Motor neuron (in vitro differentiated cells): ENCODE results near the gene ALOX15. TPM values are rescaled to one million over a fixed set of nuclear protein-coding genes. Genes with fewer than 3 reads are reported as not detected.
"Not testable (repeated sequence)": the region's sequence is repeated elsewhere in the genome, so short reads cannot be mapped to it uniquely, and the experiment has no call there.

Source experiments
- ATAC-seq, 8 experiments: fragments of 200-7000 bp; cut with Tn5 transposase; replicated peaks in 6 of 8; 2 replicates each; pipeline ENCODE4 v1.8.0; 2021; ENCODE audit warnings: mild to moderate bottlenecking in 8 of 8, moderate library complexity in 8 of 8
- H3K27ac ChIP-seq, 2 donors: fragments of 250-450 bp; sonication (Bioruptor Pico); 2 replicates each; pipeline ENCODE4 v1.9.0; 2021; ENCODE audit warnings: antibody characterized with exemption in 2 of 2, mild to moderate bottlenecking in 2 of 2, moderate library complexity in 1 of 2
- H3K4me1 ChIP-seq, 2 donors: fragments of 250-450 bp; sonication (Bioruptor Pico); replicated peaks in 1 of 2; 2 replicates each; pipeline ENCODE4 v1.6.1; 2021; ENCODE audit warnings: antibody characterized with exemption in 2 of 2, mild to moderate bottlenecking in 2 of 2, moderate library complexity in 1 of 2
- H3K4me3 ChIP-seq, 5 donors: fragments of 250-450 bp; sonication (Bioruptor Pico); 2 replicates each; pipeline ENCODE4 v1.9.0; 2021; ENCODE audit warnings: antibody characterized with exemption in 5 of 5, mild to moderate bottlenecking in 5 of 5, moderate library complexity in 4 of 5
- WGBS, 10 experiments: fragments of 450-650 bp; shearing (Covaris generic); methylation state at CpG; one replicate each; pipeline ENCODE4 v1.0.0; 2022; 5-methylcytosine and 5-hydroxymethylcytosine counted together
- in situ Hi-C, 9 experiments: fragments of 400-800 bp; cut with MboI; loops; one replicate each; pipeline ENCODE4 v1.15.0; 2021; ENCODE audit warnings: low sequenced_read_pairs in 9 of 9, low pct_unique_long_range_greater_than_20kb in 2 of 9; ENCODE audit not compliant: unreplicated experiment in 9 of 9
- total RNA-seq, 8 experiments: library from RNA; unstranded; fragments of 300-600 nt; gene quantifications; 2 replicates each; pipeline versions ENCODE4 v1.2.3 to v1.2.4, GENCODE V29; 2022

The ALOX15 gene
- total RNA-seq, 8 experiments from 2014 or later = 0.07 to 3,411 (median 2.2) TPM; not detected in 1

DNA sequence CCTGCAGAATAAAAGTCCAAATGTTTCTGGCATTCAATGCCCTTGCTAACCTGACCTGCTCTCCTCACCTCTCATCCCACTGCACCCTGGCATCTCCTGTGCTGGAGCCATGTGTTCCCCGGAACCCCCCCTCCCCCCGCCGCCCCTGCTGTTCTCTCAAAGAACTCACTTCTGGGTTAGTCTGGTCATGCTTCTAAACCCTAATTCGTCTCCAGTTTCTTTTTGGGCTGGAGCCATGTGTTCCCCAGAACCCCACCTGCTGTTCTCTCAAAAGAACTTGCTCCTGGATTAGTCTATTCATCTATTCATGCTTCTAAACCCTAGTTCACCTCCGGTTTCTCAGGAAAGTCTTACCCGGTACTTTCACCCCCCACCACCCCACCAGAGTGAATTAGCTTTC is 808 bp upstream of the ALOX15 start:
- Histone ChIP-seq H3K4me3 (no peak overlapping the region), H3K4me1 (peaks cover 5 to 17% of the 10 kb centered on the region in 2 donors), H3K27ac (no peak overlapping the region)
- peak in 1 of 8 experiments; percentile 7 for ATAC-seq
- 15 to 47% (median 33%) methylated on average over 1 to 2 of the region's 6 CpGs; no CpG with 5 or more reads in 7 of the 10 experiments for WGBS, 10 experiments
- in situ Hi-C loops = no loop called here

DNA sequence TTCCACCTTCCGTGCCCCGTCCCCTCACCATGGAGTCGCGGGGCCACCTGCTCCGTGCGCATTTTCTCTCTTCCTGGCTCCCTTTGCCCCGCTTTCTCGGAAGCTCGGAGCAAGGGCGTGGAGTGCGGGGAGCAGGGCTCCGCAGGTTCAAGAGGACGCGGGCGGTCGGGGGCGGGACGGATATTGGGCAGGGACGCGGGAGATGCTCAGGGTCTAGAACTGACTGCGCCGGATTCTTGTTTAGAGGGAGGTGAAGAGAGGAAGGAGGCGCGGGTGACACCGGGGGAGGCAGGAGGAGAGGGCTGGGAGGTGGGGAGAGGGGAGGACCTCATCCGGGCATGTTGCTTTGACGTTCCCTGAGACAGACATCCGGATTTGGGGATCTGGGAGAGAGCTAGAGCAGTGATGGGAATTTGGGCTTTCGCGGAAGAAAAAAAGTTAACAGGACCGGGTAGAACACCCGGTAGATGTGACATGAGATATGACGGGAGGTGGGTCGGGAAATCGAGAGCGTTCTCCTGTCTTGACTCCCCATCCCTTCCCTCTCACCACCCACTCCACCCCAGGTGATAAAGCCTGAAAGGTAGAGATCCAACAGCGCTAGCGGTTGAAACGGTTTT is 799 bp downstream of the ALOX15 start:
- peak in 5 of 8 experiments; percentile 30 to 53 (median 34) for ATAC-seq
- in situ Hi-C loops, H3K27ac ChIP-seq, H3K4me3 ChIP-seq: not testable (repeated sequence)
- WGBS, 10 experiments = 0% methylated on average over 2 of the region's 39 CpGs; no CpG with 5 or more reads in 9 of the 10 experiments
- H3K4me1 ChIP-seq = peaks cover 5 to 17% of the 10 kb centered on the region in 2 donors

DNA sequence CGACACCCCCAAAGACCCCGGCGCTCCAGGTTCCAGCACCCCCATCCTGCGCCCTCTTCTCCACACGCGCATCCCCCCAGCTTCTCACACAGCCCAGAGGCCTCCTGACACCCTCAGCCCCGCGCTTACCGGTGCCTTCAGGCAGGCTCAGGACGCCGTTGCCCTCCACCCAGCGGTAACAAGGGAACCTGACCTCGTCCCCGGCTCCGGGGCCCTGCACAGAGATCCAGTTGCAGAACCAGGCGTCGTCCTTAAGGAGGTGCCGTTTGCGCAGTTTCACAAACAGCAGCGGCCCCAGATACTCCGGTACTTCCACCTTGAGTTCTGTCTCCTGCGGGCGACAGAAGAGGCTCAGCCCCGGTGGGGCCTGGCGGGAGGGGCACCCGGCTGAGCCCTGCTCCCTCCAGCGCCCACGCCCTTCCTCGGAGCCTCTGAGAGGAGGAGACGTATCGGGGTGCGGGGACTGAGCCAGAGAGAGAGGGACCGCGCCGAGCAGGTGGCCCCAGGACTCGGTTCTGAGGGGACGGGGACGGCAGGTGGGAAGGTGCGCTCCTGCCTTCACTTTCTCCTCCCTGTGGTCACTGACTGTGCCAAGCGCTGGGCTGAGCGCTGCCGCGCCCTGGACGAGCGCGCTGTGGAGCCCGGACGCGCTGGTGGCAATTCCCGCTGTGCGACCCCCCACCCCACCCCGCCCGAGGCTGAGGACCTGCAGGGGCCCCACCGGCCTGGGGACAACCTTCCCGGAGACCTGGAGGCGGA is 2.0 kb downstream of the ALOX15 start:
- H3K27ac ChIP-seq, in situ Hi-C loops, H3K4me3 ChIP-seq: not testable (repeated sequence)
- 10% methylated on average over 2 of the region's 56 CpGs; no CpG with 5 or more reads in 9 of the 10 experiments for WGBS, 10 experiments
- peaks cover 5 to 17% of the 10 kb centered on the region in 2 donors for H3K4me1 ChIP-seq
- ATAC-seq = peak in 6 of 8 experiments; percentile 0 to 56 (median 36)

DNA sequence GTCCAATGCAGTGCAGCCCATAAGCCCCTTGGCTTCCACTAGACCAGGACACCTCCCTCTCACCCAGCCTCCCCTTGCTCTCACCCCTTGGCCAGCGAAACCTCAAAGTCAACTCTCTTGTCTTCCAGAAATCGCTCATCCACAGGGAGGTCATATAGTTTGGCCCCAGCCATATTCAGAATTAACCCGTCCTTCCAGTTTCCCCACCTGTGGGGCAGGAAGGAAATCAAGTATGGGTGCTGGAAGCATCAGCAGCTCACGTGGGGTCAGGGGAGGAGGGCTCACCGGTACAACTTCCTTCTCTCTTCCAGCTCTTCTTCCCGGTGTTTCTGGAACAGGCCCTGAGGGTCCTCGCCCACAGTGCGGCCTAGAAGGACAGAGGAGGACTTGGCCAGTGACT is 2.7 kb downstream of the ALOX15 start:
- ATAC-seq, H3K4me3 ChIP-seq, in situ Hi-C loops, H3K27ac ChIP-seq: not testable (repeated sequence)
- 60 to 93% (median 90%) methylated on average over 1 to 2 of the region's 8 CpGs; no CpG with 5 or more reads in 7 of the 10 experiments for WGBS, 10 experiments
- peaks cover 5 to 17% of the 10 kb centered on the region in 2 donors for H3K4me1 ChIP-seq

DNA sequence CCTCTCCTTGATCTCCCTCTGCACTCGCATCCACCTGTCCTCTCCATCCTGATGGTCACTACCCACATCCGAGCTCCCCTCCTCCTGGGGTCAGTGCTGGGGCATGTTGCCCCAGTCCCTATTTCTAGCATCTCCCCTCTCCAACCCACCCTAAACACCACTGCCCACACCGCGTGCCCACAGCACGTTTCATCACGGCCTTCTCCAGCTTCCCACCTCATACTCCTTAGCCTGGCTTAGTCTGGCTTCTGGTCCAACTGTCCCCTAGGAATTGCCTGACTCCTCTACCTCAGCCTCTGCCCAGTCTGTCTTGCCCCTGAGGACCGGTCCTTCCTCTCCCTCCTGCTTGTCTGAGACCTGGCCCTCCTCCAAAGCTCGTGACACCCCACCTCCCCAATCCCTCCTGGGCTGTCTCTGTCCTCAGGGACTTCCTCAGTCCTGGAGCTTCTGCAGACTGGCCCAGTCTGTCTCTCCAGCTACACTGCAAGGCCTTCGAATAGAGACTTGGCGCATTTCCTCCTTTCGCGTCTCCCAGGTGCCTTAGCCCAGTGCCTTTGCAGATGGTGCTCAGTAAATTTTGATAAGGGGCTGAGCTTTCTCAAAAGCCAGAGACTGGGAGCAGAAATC is 4.9 kb downstream of the ALOX15 start:
- peaks cover 4 to 11% of the 10 kb centered on the region in 2 donors for H3K4me1 ChIP-seq
- H3K4me3 ChIP-seq = no peak overlapping the region
- 40 to 92% (median 77%) methylated on average over 1 to 7 of the region's 12 CpGs; no CpG with 5 or more reads in 3 of the 10 experiments for WGBS, 10 experiments
- peak in 1 of 8 experiments; percentile 0 for ATAC-seq
- in situ Hi-C loops = no loop called here
- no peak overlapping the region for H3K27ac ChIP-seq

DNA sequence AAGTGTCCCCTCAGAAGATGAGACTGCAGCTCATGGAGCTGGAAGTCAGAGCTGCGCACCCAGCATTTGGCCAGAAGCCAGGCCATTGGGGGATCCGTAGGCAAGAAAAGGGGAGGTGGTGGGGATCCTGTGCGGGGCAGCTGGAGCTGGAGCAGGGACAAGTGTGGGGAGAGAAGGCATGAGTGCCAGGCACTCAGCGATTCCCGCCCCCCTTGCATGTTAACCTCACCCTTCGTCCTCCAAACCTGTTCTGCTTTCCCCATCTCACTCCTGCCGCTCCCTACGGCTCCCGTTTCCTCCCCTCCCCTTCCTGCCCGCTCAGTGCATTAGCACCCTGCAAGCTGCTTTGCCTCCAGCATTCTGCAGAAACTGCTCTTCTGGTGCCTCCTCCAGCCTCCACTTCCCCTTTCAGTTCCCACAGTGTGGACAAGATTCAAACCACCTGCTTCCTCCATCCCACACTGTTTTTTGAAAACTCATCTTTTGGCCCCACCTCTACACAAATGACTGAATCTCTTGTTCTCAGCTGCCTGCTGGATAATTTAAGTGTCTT is 5.6 kb downstream of the ALOX15 start:
- WGBS, 10 experiments = 0 to 60% (median 26%) methylated on average over 1 to 3 of the region's 10 CpGs; no CpG with 5 or more reads in 7 of the 10 experiments
- peak in 3 of 8 experiments; percentile 1 to 6 (median 2) for ATAC-seq
- Histone ChIP-seq H3K4me3 (no peak overlapping the region), H3K4me1 (peaks cover 0 to 6% of the 10 kb centered on the region in 2 donors), H3K27ac (no peak overlapping the region)
- in situ Hi-C loops = no loop called here

DNA sequence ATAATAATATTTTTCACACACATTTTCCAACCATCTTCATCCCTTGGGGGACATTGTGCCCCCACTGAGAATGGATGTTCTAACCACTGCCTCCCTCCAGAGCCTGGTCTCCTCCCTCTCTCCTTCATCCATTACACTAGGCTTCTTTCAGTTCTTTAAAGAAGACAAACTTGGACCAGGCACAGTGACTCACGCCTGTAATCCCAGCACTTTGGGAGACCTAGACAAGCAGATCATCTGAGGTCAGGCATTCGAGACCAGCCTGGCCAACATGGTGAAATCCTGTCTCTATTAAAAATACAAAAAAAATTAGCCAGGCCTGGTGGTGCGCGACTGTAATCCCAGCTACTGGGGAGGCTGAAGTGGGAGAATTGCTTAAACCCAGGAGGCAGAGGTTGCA is 6.5 kb downstream of the ALOX15 start:
- H3K27ac ChIP-seq = no peak overlapping the region
- peaks cover 0 to 6% of the 10 kb centered on the region in 2 donors for H3K4me1 ChIP-seq
- 6 to 68% (median 56%) methylated on average over 1 to 4 of the region's 4 CpGs; no CpG with 5 or more reads in 2 of the 10 experiments for WGBS, 10 experiments
- ATAC-seq = no peak
- H3K4me3 ChIP-seq = no peak overlapping the region
- in situ Hi-C loops = no loop called here

DNA sequence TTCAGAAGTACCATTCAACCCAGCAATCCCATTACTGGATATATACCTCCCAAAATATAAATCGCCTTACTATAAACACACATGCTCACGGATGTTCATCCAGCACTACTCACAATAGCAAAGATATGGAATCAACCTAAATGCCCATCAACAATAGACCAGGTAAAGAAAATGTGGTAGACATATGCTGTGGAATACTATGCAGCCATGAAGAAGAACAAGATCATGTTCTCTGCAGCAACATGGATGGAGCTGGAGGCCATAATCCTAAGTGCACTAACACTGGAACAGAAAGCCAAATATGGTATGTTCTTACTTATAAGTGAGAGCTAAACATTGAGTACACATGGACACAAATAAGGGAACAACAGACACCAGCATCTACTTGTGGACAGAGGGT is 7.8 kb downstream of the ALOX15 start:
- in situ Hi-C loops = no loop called here
- Histone ChIP-seq H3K27ac (no peak overlapping the region), H3K4me1 (peaks cover 0 to 4% of the 10 kb centered on the region in 2 donors), H3K4me3 (no peak overlapping the region)
- 50 to 100% (median 74%) methylated on average over 1 to 2 of the region's 2 CpGs; no CpG with 5 or more reads in 3 of the 10 experiments for WGBS, 10 experiments
- ATAC-seq = no peak

DNA sequence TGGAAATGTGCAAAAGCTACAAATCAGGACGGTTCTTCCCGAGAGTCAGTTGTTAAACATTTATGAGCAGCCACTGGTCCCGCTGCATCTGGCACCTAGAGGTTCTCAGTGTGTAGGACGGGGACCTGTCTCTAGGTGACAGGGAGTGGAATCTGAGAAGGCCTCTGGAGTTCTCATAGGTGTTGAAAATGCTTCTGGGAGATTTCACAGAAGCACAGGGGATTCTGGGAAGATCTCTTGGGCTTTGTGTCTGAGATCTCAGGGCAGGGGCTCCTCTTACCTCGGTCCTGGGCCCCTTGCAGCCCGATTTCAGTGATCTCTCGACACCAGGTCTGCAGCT is 8.9 kb downstream of the ALOX15 start:
- no peak overlapping the region for H3K27ac ChIP-seq
- ATAC-seq = peak in 3 of 8 experiments; percentile 32 to 86 (median 39)
- 17 to 70% (median 64%) methylated on average over 1 to 3 of the region's 7 CpGs; no CpG with 5 or more reads in 5 of the 10 experiments for WGBS, 10 experiments
- in situ Hi-C loops = no loop called here
- no peak overlapping the region for H3K4me3 ChIP-seq
- peaks cover 0 to 4% of the 10 kb centered on the region in 2 donors for H3K4me1 ChIP-seq

DNA sequence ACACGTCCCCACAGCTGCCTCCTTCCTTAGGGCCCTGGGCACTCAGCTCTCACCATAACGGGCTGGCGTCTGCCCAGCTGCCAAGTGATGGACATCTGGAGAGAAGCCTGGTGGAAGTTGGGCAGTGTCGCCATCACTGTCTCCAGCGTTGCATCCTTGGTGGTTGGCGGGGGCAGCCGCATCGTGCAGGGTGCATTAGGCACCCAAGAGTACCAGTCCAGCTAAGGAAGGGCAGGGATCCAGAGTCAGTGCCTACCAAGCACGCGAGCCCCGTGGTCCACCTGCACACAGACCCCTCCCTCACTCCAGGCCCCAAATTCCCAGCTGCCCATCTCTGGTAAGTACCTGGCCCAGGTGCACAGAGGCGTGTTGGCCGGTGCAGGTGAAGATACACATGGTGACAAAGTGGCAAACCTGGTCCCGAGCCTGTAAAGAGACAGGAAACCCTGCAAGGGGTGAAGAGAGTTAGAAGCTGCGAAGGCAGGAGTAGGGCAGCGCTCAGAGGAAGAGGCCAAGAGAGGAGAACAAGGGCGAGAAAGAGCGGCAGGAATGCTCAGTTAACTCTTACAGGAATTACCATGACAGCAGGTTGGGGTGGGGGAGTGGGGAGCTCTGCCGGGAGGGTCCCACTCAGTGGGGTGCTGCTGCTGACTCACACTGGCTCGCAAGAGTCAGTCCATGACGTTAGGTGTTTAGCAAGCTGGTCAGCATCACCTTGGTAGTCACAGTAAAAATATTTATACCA is 9.5 kb downstream of the ALOX15 start:
- peak in 4 of 8 experiments; percentile 1 to 77 (median 30) for ATAC-seq
- H3K4me3 ChIP-seq = no peak overlapping the region
- in situ Hi-C loops = no loop called here
- WGBS, 10 experiments = 51 to 100% (median 76%) methylated on average over 1 to 8 of the region's 21 CpGs; no CpG with 5 or more reads in 6 of the 10 experiments
- H3K27ac ChIP-seq = no peak overlapping the region
- H3K4me1 ChIP-seq = peaks cover 0 to 4% of the 10 kb centered on the region in 2 donors

DNA sequence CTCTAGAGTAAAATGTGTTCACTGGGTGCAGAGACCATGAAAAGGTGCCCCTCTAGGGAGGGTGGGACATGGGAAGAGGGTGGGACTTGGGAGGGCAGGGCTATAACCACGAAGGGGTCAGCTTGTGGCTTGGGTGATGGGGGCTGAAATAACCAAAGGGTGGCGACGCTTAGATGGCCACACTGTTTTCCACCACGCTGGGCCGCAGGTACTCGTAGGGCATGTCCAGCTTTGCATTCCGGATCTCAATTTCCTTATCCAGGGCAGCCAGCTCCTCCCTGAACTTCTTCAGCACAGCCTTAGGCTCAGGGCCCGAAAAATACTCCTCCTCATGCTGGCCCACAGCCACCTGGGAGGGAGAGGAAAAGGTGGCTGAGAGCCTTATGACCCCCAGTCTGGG is 10.0 kb downstream of the ALOX15 start:
- no peak for ATAC-seq

DNA sequence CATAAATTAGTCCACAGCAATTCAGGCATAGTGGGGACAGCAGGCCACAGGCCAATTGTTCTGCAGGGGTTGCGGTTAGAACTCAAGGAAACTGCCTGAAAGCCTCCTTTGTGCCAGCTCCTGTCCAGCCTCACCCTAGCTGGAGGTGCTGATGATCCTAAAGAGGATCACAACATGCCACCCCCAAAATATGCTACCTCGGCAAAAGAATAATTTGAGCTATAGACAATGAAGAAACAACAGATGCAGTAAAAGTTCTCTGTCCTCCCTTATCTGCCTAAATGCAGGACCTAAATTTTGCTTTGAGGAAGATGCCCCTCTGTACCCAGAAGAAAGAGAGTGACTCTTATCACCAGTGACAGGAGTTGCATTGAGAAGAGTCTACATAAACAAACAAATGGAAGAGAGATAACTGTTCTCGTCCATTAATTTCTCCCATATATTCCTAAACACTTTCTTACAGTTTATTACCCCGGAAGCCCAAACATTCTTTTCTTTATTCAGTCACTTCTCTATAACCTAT is 14.7 kb downstream of the ALOX15 start:
- ATAC-seq = no peak
- Histone ChIP-seq H3K4me1 (peaks cover 0 to 8% of the 10 kb centered on the region in 2 donors), H3K4me3 (no peak overlapping the region), H3K27ac (no peak overlapping the region)
- in situ Hi-C loops = loop anchor here in 2 of 9 experiments (10.0 kb wide), 1 partner anchor 62 kb away; the partner anchor contains the start of gene GGT6 (in 2 of the 2)
- WGBS, 10 experiments = 56 to 86% (median 76%) methylated on average over 2 to 4 of the region's 4 CpGs; no CpG with 5 or more reads in 1 of the 10 experiments

More for the DNA sequence above, 10.0 kb downstream of the ALOX15 start:
- WGBS, 10 experiments = 93% methylated on average over 2 of the region's 8 CpGs; no CpG with 5 or more reads in 9 of the 10 experiments
- in situ Hi-C loops = no loop called here
- H3K27ac ChIP-seq = no peak overlapping the region
- H3K4me3 ChIP-seq = no peak overlapping the region
- H3K4me1 ChIP-seq = peaks cover 0 to 4% of the 10 kb centered on the region in 2 donors
